Stomach smooth muscle (tissue), 2 donors: ENCODE data around the gene SGCD.
A peak's percentile ranks its signal among the peaks of the same experiment; 100 is the strongest.

Experiments
- H3K27ac ChIP-seq: one replicate; pipeline ENCODE4 v1.7.0; 2013; ENCODE audit warnings: mild to moderate bottlenecking, low read length, inconsistent platforms
- H3K27me3 ChIP-seq, 2 donors: one replicate each; pipeline ENCODE4 v1.7.0; 2013; ENCODE audit warnings: low read length in 2 of 2; ENCODE audit not compliant: insufficient read depth in 2 of 2, control insufficient read depth in 1 of 2
- H3K36me3 ChIP-seq, 2 donors: one replicate each; pipeline ENCODE4 v1.7.0; 2013; ENCODE audit warnings: low read length in 2 of 2; ENCODE audit not compliant: control insufficient read depth in 2 of 2, insufficient read depth in 2 of 2
- H3K4me1 ChIP-seq: one replicate; pipeline ENCODE4 v1.7.0; 2013; ENCODE audit warnings: low read length; ENCODE audit not compliant: control insufficient read depth, insufficient read depth
- H3K4me3 ChIP-seq, 2 donors: one replicate each; pipeline ENCODE4 v1.7.0; 2013; ENCODE audit warnings: low read length in 2 of 2
- H3K9ac ChIP-seq, 2 donors: one replicate each; pipeline ENCODE4 v1.7.0; 2013; ENCODE audit warnings: low read length in 2 of 2, mild to moderate bottlenecking in 1 of 2
- H3K9me3 ChIP-seq, 2 donors: one replicate each; pipeline ENCODE4 v1.7.0; 2013; ENCODE audit warnings: low read length in 2 of 2; ENCODE audit not compliant: control insufficient read depth in 2 of 2
- donor health status: healthy.
- donor health status: Pancreatic carcinoma.

The SGCD gene

DNA sequence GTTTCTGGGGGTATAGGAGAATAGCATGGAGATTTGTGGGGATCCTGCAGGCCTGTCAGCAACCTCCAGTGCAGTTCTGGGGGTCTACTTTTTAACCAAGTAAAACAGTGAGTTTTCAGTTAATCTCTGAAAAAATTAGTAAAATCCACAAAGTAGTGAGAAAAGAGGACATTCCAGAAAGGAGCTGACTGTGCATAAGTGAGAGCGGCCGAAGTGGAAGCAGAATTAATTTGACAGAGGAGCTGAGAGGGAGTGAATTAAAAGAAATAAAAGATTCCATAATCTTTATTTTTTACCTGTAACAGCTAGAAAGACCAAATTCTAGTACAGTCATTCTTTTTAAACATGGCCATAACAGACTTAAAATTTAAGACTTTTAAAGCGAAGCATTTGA is 149.2 kb downstream of the SGCD start:
- Histone ChIP-seq H3K4me1 (peaks cover 22% of the 10 kb centered on the region), H3K27ac (peak overlapping the region; percentile 8), H3K4me3 (peak overlapping the region in 1 of 2 donors; percentile 17)

GRCh38 chr5:156476678-156477077 is 149.7 kb downstream of the SGCD start:
- Histone ChIP-seq H3K4me3 (no peak overlapping the region), H3K9me3 (no peaks in the 10 kb centered on the region), H3K9ac (no peak overlapping the region), H3K27ac (no peak overlapping the region), H3K36me3 (peaks cover 2 to 3% of the 10 kb centered on the region in 2 donors), H3K4me1 (peaks cover 22% of the 10 kb centered on the region), H3K27me3 (no peaks in the 10 kb centered on the region)

More for the DNA sequence above, 149.2 kb downstream of the SGCD start:
- Histone ChIP-seq H3K9ac (no peak overlapping the region), H3K27me3 (no peaks in the 10 kb centered on the region), H3K9me3 (no peaks in the 10 kb centered on the region), H3K36me3 (peaks cover 2 to 3% of the 10 kb centered on the region in 2 donors)

DNA sequence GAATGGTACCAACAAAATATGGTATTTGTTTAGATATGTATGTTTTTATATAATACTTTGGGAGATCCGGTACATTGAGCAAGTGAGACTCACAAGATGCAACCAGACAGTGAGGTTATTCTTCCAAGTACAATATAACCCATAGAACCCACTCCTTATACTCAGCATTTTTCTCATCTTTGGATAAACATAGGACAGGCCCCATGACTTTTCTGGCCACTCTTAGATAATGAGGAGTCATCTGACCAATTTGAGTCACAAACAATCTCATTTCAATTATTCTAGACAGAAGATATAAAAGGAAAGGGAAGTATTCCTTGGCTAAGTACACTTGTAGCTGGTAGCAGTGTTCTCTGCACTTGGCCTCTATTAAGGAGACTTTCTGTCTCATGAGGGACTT is 150.2 kb downstream of the SGCD start:
- Histone ChIP-seq H3K27me3 (no peaks in the 10 kb centered on the region), H3K4me1 (peaks cover 22% of the 10 kb centered on the region), H3K27ac (no peak overlapping the region), H3K9ac (no peak overlapping the region), H3K4me3 (no peak overlapping the region), H3K36me3 (peaks cover 2 to 3% of the 10 kb centered on the region in 2 donors), H3K9me3 (no peaks in the 10 kb centered on the region)

DNA sequence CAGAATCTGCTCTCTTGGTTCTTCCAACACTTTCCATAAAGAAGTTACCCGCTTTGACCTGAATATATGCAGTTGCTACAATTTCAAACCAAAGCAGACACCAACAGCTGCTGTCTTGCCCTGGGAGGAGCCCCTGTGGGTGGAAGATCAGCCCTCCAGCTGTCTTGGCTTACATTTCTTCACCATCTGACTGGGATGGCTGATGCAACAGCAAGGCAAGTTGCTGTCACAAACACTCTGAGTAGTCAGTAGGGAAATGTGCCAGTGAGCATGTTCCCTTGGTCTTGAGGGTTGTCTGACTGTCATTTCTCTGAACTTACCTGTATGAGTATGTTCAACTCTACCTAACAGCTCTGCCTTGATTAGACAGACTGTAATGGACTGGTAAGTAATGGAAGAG is 152.9 kb downstream of the SGCD start:
- Histone ChIP-seq H3K9me3 (no peaks in the 10 kb centered on the region), H3K4me3 (no peak overlapping the region), H3K27ac (no peak overlapping the region), H3K9ac (no peak overlapping the region), H3K4me1 (peaks cover 10% of the 10 kb centered on the region), H3K27me3 (no peaks in the 10 kb centered on the region), H3K36me3 (peaks cover 2 to 3% of the 10 kb centered on the region in 2 donors)

DNA sequence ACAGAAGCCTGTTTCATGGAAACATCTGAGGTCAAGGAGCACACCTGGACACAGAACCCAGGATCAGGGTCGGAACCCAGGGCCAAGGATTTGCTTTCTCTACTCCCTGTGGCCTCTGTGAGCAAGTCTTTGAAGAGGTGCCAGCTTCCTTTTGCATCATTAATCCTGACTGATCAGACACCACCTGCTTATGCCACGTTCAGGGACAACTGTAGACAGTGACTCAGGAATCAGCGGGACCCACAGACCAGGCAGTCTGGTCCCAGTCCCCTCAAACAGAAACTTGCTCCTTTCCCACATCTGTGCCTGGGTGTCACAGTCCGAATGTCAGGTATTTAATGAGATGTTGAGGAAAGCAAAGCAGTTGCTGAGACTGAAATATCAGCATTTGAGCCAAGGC is 154.8 kb downstream of the SGCD start:
- H3K4me3 ChIP-seq, result no peak overlapping the region
- no peak overlapping the region for H3K9ac ChIP-seq
- no peaks in the 10 kb centered on the region for H3K4me1 ChIP-seq
- no peak overlapping the region for H3K27ac ChIP-seq
- peaks cover 2 to 3% of the 10 kb centered on the region in 2 donors for H3K36me3 ChIP-seq
- H3K27me3 ChIP-seq, result no peaks in the 10 kb centered on the region
- no peaks in the 10 kb centered on the region for H3K9me3 ChIP-seq

GRCh38 chr5:156482818-156483217 is 155.9 kb downstream of the SGCD start:
- peaks cover 2 to 3% of the 10 kb centered on the region in 2 donors for H3K36me3 ChIP-seq
- H3K27me3 ChIP-seq, result no peaks in the 10 kb centered on the region
- H3K27ac ChIP-seq, result no peak overlapping the region
- no peak overlapping the region for H3K4me3 ChIP-seq
- H3K9me3 ChIP-seq, result no peaks in the 10 kb centered on the region
- no peak overlapping the region for H3K9ac ChIP-seq
- no peaks in the 10 kb centered on the region for H3K4me1 ChIP-seq

- Histone ChIP-seq H3K9me3 (no peaks in the 10 kb centered on the region), H3K27me3 (no peaks in the 10 kb centered on the region), H3K27ac (no peak overlapping the region), H3K36me3 (no peaks in the 10 kb centered on the region), H3K9ac (no peak overlapping the region), H3K4me1 (no peaks in the 10 kb centered on the region), H3K4me3 (no peak overlapping the region)
These were observed 159.7 kb downstream of the SGCD start for GRCh38 chr5:156486394-156487238.

DNA sequence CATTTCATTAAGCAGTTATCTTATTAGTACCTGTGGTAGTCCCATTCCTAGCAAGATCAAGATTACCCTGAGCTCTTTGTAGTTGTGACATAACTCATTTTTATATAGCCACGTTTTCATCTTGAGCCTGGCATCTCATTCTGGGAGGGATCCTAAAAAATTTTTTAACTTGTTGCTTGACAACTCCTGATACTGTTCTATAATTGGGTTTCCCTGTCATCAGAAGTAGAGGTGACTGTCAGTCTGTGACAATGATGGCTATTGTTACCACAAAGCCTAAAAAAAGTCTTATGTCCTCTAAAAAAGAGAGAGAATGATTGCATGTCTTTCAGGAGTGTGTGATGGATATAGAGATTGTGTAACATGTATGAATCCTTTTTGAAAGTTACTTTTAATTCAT is 164.8 kb downstream of the SGCD start:
- H3K36me3 ChIP-seq, result no peaks in the 10 kb centered on the region
- H3K27ac ChIP-seq, result no peak overlapping the region
- H3K4me1 ChIP-seq, result no peaks in the 10 kb centered on the region
- no peaks in the 10 kb centered on the region for H3K9me3 ChIP-seq
- H3K27me3 ChIP-seq, result no peaks in the 10 kb centered on the region
- H3K9ac ChIP-seq, result no peak overlapping the region
- H3K4me3 ChIP-seq, result no peak overlapping the region

- Histone ChIP-seq H3K36me3 (no peaks in the 10 kb centered on the region), H3K4me1 (peaks cover 7% of the 10 kb centered on the region), H3K9ac (no peak overlapping the region), H3K9me3 (no peaks in the 10 kb centered on the region), H3K27ac (peak overlapping the region; percentile 42), H3K27me3 (no peaks in the 10 kb centered on the region), H3K4me3 (no peak overlapping the region)
These were observed 169.3 kb downstream of the SGCD start for GRCh38 chr5:156496291-156496690.

GRCh38 chr5:156497804-156498208 is 170.8 kb downstream of the SGCD start:
- Histone ChIP-seq H3K27me3 (no peaks in the 10 kb centered on the region), H3K9me3 (no peaks in the 10 kb centered on the region), H3K36me3 (no peaks in the 10 kb centered on the region), H3K9ac (no peak overlapping the region), H3K4me3 (no peak overlapping the region), H3K27ac (no peak overlapping the region), H3K4me1 (peaks cover 7% of the 10 kb centered on the region)

GRCh38 chr5:156498226-156498980 is 171.4 kb downstream of the SGCD start:
- Histone ChIP-seq H3K4me1 (peaks cover 7% of the 10 kb centered on the region), H3K4me3 (no peak overlapping the region), H3K36me3 (no peaks in the 10 kb centered on the region), H3K9me3 (no peaks in the 10 kb centered on the region), H3K27ac (no peak overlapping the region), H3K27me3 (no peaks in the 10 kb centered on the region), H3K9ac (no peak overlapping the region)
